DOHH2 (cell line): ENCODE data around the gene GDPGP1.

ENCODE experiments used
- H3F3A ChIP-seq: fragments of 200-600 bp; sonication (generic), shearing (Covaris generic); 2 replicates; pipeline ENCODE4 v1.6.0; 2016; ENCODE audit warnings: antibody characterized with exemption, mild to moderate bottlenecking; ENCODE audit not compliant: control insufficient read depth, insufficient read depth
- H3K27ac ChIP-seq: fragments of 200-600 bp; sonication (generic); 2 replicates; pipeline ENCODE4 v1.5.1; 2014; ENCODE audit warnings: low read depth, mild to moderate bottlenecking, low read length, moderate library complexity
- H3K27me3 ChIP-seq: fragments of 200-600 bp; sonication (generic); 2 replicates; pipeline ENCODE4 v1.6.1; 2014; ENCODE audit warnings: mild to moderate bottlenecking, low read length, mixed read lengths; ENCODE audit not compliant: control insufficient read depth
- H3K36me3 ChIP-seq: fragments of 200-600 bp; sonication (generic); 2 replicates; pipeline ENCODE4 v1.6.1; 2014; ENCODE audit warnings: mild to moderate bottlenecking, low read length, moderate library complexity, mixed read lengths; ENCODE audit not compliant: control insufficient read depth
- H3K4me1 ChIP-seq: fragments of 200-600 bp; sonication (generic); 2 replicates; pipeline ENCODE4 v1.6.1; 2014; ENCODE audit warnings: mild to moderate bottlenecking, low read length, mixed read lengths; ENCODE audit not compliant: control insufficient read depth
- H3K4me2 ChIP-seq: fragments of 200-600 bp; sonication (generic); 2 replicates; pipeline ENCODE4 v1.6.0; 2014; ENCODE audit warnings: mild to moderate bottlenecking, low read length, moderate library complexity
- H3K4me3 ChIP-seq: fragments of 200-600 bp; sonication (generic); 2 replicates; pipeline ENCODE4 v1.5.1; 2014; ENCODE audit warnings: mild to moderate bottlenecking, low read length, mixed read lengths
- H3K79me2 ChIP-seq: fragments of 200-600 bp; sonication (generic); 2 replicates; pipeline ENCODE4 v1.6.1; 2014; ENCODE audit warnings: mild to moderate bottlenecking, low read length, mixed read lengths; ENCODE audit not compliant: control insufficient read depth
- H3K9me2 ChIP-seq: fragments of 200-600 bp; sonication (generic); replicated peaks from 2 replicates; pipeline ENCODE4 v1.6.1; 2014; ENCODE audit warnings: mild to moderate bottlenecking, low read length, mixed read lengths; ENCODE audit not compliant: control insufficient read depth
- H3K9me3 ChIP-seq: fragments of 200-600 bp; sonication (generic); 2 replicates; pipeline ENCODE4 v1.6.1; 2014; ENCODE audit warnings: antibody characterized with exemption, low read length, mixed read lengths; ENCODE audit not compliant: control insufficient read depth, insufficient read depth
- H4K20me1 ChIP-seq: fragments of 200-600 bp; sonication (generic); 2 replicates; pipeline ENCODE4 v1.6.0; 2014; ENCODE audit warnings: low read depth, mild to moderate bottlenecking, antibody characterized with exemption, low read length, moderate library complexity; ENCODE audit not compliant: control insufficient read depth, insufficient read depth
- CTCF ChIP-seq: fragments of 200-600 bp; sonication (generic); IDR thresholded peaks from one replicate; pipeline ENCODE4 v1.5.1; 2014; ENCODE audit warnings: antibody characterized with exemption, mild to moderate bottlenecking, low read depth, low read length; ENCODE audit not compliant: poor library complexity, severe bottlenecking
- EZH2phosphoT487 ChIP-seq: fragments of 200-600 bp; sonication (generic); IDR thresholded peaks from 2 replicates; pipeline ENCODE4 v1.6.1; 2017; ENCODE audit warnings: borderline replicate concordance, mild to moderate bottlenecking, antibody characterized with exemption, low read length, moderate library complexity, mixed read lengths

The GDPGP1 gene

GRCh38 chr15:90194655-90195054 is 39.4 kb upstream of the GDPGP1 start:
- no peak overlapping the region for H3K4me3 ChIP-seq
- H3K36me3 ChIP-seq: no peaks in the 10 kb centered on the region
- TF ChIP-seq EZH2phosphoT487 (no peak), CTCF (no peak)
- no peaks in the 10 kb centered on the region for H3K9me2 ChIP-seq
- no peaks in the 10 kb centered on the region; the same call in 1 of the 2 replicates for H3K79me2 ChIP-seq
- peak overlapping the region; percentile 15; the same call in 1 of the 2 replicates for H3K4me2 ChIP-seq
- H4K20me1 ChIP-seq: no peaks in the 10 kb centered on the region
- peaks cover 55% of the 10 kb centered on the region for H3K4me1 ChIP-seq
- peaks cover 3% of the 10 kb centered on the region; the same call in 1 of the 2 replicates for H3F3A ChIP-seq
- H3K9me3 ChIP-seq: no peaks in the 10 kb centered on the region
- no peaks in the 10 kb centered on the region for H3K27me3 ChIP-seq
- H3K27ac ChIP-seq: no peak overlapping the region

- Histone ChIP-seq H3K4me2 (peak overlapping the region; percentile 78), H3K79me2 (peaks cover 5% of the 10 kb centered on the region), H3K9me3 (no peaks in the 10 kb centered on the region), H3K36me3 (no peaks in the 10 kb centered on the region), H3K9me2 (no peaks in the 10 kb centered on the region), H3K4me3 (peak overlapping the region; percentile 82), H3K27me3 (peaks cover 8% of the 10 kb centered on the region), H3K27ac (no peak overlapping the region), H4K20me1 (0 out of 2 replicates have a peak, but pooled peaks cover 2% of the 10 kb centered on the region), H3K4me1 (peaks cover 20% of the 10 kb centered on the region), H3F3A (no peaks in the 10 kb centered on the region)
- no peak for TF ChIP-seq EZH2phosphoT487
- TF ChIP-seq CTCF: no peak
Observed at GRCh38 chr15:90200534-90201129, 33.4 kb upstream of the GDPGP1 start.

- Histone ChIP-seq H3K4me1 (peaks cover 20% of the 10 kb centered on the region), H3F3A (no peaks in the 10 kb centered on the region), H3K27ac (no peak within 1 kb of the TSS), H4K20me1 (0 out of 2 replicates have a peak, but pooled peaks cover 2% of the 10 kb centered on the region), H3K9me2 (no peaks in the 10 kb centered on the region), H3K79me2 (peaks cover 5% of the 10 kb centered on the region), H3K4me3 (peak within 1 kb of the TSS; percentile 82), H3K9me3 (no peaks in the 10 kb centered on the region), H3K27me3 (peaks cover 8% of the 10 kb centered on the region), H3K36me3 (no peaks in the 10 kb centered on the region), H3K4me2 (peak within 1 kb of the TSS; percentile 78)
- no peak for TF ChIP-seq CTCF
- no peak for TF ChIP-seq EZH2phosphoT487
Observed at GRCh38 chr15:90201130-90201943, 32.7 kb upstream of the GDPGP1 start, which contains the start of gene SEMA4B. TSS of gene SEMA4B (plus strand) at chr15:90201330. CDS start at chr15:90201579, 249 bp downstream.
